NCI-H1092 treated with DMSO at 0.1 percent for 48 hours (cell line): Measurements from ENCODE around the gene MUC12.
"Not testable (repeated sequence)": the region's sequence is repeated elsewhere in the genome, so short reads cannot be mapped to it uniquely, and the experiment has no call there.

Experiments
- DNase-seq: peaks from one replicate; lab custom pipeline; 2025; lab: John Stamatoyannopoulos, UW

Gene MUC12

GRCh38 chr7:101060992-101061391 is 91.6 kb downstream of the MUC12 start:
- DNase-seq: no peak

- not testable (repeated sequence) for DNase-seq
Observed at GRCh38 chr7:101064176-101064550, 94.8 kb downstream of the MUC12 start.

GRCh38 chr7:101065162-101065561 is 95.8 kb downstream of the MUC12 start:
- not testable (repeated sequence) for DNase-seq

- DNase-seq: no peak
Observed at GRCh38 chr7:101066141-101066832, 96.9 kb downstream of the MUC12 start.

- no peak for DNase-seq
Observed at GRCh38 chr7:101066833-101067177, 97.4 kb downstream of the MUC12 start.

GRCh38 chr7:101068401-101068800 is 99.0 kb downstream of the MUC12 start:
- DNase-seq: no peak
